ENCODE measurements around the gene PTPN11. TPM values are rescaled to one million over a fixed set of nuclear protein-coding genes. Genes with fewer than 3 reads are reported as not detected.
"Not testable (repeated sequence)": the region's sequence is repeated elsewhere in the genome, so short reads cannot be mapped to it uniquely, and the experiment has no call there.

The PTPN11 gene
- total RNA-seq, 2 experiments from 2014 or later = 44.6 to 46.4 TPM

DNA sequence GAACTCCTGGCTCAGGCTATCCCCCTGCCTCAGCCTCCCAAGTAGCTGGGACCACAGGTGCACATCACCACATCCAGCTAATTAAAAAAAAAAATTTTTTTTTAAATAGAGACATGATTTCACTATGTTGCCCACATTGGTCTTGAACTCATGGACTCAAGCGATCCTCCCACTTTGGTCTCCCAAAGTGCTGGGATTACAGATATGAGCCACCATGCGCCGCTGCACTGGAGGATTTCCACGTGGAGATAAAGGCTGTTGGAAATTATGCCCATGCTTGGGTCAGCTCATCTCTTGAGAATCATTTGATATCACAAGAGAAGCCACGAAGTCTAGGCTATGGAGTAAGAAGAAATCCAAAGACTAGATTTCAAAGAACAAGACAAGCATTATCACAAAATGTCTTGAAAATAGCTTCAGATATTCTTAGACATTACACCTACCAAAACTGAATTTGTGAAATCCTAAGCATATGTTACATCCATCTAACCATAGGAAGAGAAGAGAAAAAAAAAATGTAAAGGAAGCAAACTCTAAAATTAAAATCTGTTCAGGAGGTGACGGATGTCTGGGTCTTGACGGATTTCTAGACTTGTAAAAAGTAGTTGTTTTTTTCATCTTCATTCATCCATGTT, 99.1 kb downstream of the PTPN11 start:
- H3K9me3 Mint-ChIP-seq = no peaks in the 10 kb centered on the region
- CTCF ChIA-PET = no interaction called here
- intact Hi-C loops (cut with DNase I, micrococcal nuclease) = no loop called here

GRCh38 chr12:112518365-112518735, 99.6 kb downstream of the PTPN11 start:
- ChIA-PET CTCF (interaction anchor here (0.7 kb wide), 1 partner anchor 13 kb away, joined by 3 read pairs; no protein-coding TSS in a partner anchor), POLR2A (no interaction called here)
- no peaks in the 10 kb centered on the region for H3K4me1 Mint-ChIP-seq (ENCODE audit: low read depth)
- no peaks in the 10 kb centered on the region for H3K27me3 Mint-ChIP-seq
- Histone ChIP-seq H3K4me3 (ENCODE audit: low read length) (no peak overlapping the region), H3K27ac (ENCODE audit: low read depth in 1 of 2, low read length in 2 of 2) (no peak overlapping the region), H3K27me3 (ENCODE audit: control insufficient read depth in 1 of 2, insufficient read depth in 2 of 2, low read length in 2 of 2) (no peaks in the 10 kb centered on the region), H3K9me3 (ENCODE audit: control insufficient read depth in 1 of 2, insufficient read depth in 1 of 2, low read length in 2 of 2) (no peaks in the 10 kb centered on the region), H3K36me3 (ENCODE audit: insufficient read depth, low read length) (no peaks in the 10 kb centered on the region), H3K4me1 (ENCODE audit: insufficient read depth, low read length) (no peaks in the 10 kb centered on the region)
- TF ChIP-seq CTCF (IDR thresholded peaks at IDR 0.05) = no peak
- no peak for DNase-seq
- ATAC-seq (ENCODE audit: poor library complexity) = no peak
- H3K27ac Mint-ChIP-seq = no peak overlapping the region
- H3K4me3 Mint-ChIP-seq = no peak overlapping the region
- no peaks in the 10 kb centered on the region for H3K9me3 Mint-ChIP-seq
- H3K36me3 Mint-ChIP-seq (ENCODE audit: low read depth) = no peaks in the 10 kb centered on the region
- intact Hi-C loops (cut with DNase I, micrococcal nuclease) = no loop called here

More for the DNA sequence above, 99.1 kb downstream of the PTPN11 start:
- H3K4me1 Mint-ChIP-seq (ENCODE audit: low read depth) = no peaks in the 10 kb centered on the region
- Histone ChIP-seq H3K36me3 (ENCODE audit: insufficient read depth, low read length) (no peaks in the 10 kb centered on the region), H3K27me3 (ENCODE audit: control insufficient read depth in 1 of 2, insufficient read depth in 2 of 2, low read length in 2 of 2) (no peaks in the 10 kb centered on the region), H3K4me1 (ENCODE audit: insufficient read depth, low read length) (no peaks in the 10 kb centered on the region), H3K9me3 (ENCODE audit: control insufficient read depth in 1 of 2, insufficient read depth in 1 of 2, low read length in 2 of 2) (no peaks in the 10 kb centered on the region), H3K27ac (ENCODE audit: low read depth in 1 of 2, low read length in 2 of 2) (no peak overlapping the region), H3K4me3 (ENCODE audit: low read length) (no peak overlapping the region)
- no peak overlapping the region for H3K4me3 Mint-ChIP-seq
- no peak for TF ChIP-seq CTCF (IDR thresholded peaks at IDR 0.05)
- DNase-seq = no peak
- no peaks in the 10 kb centered on the region for H3K27me3 Mint-ChIP-seq
- no peaks in the 10 kb centered on the region for H3K36me3 Mint-ChIP-seq (ENCODE audit: low read depth)
- POLR2A ChIA-PET = no interaction called here
- no peak overlapping the region for H3K27ac Mint-ChIP-seq
- ATAC-seq (ENCODE audit: poor library complexity) = no peak

GRCh38 chr12:112519841-112520340, 101.1 kb downstream of the PTPN11 start:
- H3K36me3 Mint-ChIP-seq (ENCODE audit: low read depth) = not testable (repeated sequence)

GRCh38 chr12:112523856-112524255, 105.1 kb downstream of the PTPN11 start:
- ChIA-PET CTCF (no interaction called here), POLR2A (no interaction called here)
- DNase-seq (no peak), ATAC-seq (ENCODE audit: poor library complexity) (no peak)
- intact Hi-C loops (cut with DNase I, micrococcal nuclease) = no loop called here
- no peak for TF ChIP-seq CTCF (IDR thresholded peaks at IDR 0.05)
- no peak overlapping the region for H3K4me3 ChIP-seq (ENCODE audit: low read length)
- H3K27me3 Mint-ChIP-seq = no peaks in the 10 kb centered on the region
- no peak overlapping the region for H3K4me3 Mint-ChIP-seq
- no peak overlapping the region for H3K27ac Mint-ChIP-seq
- no peaks in the 10 kb centered on the region for H3K4me1 ChIP-seq (ENCODE audit: insufficient read depth, low read length)
- H3K4me1 Mint-ChIP-seq (ENCODE audit: low read depth) = no peaks in the 10 kb centered on the region
- H3K27ac ChIP-seq (ENCODE audit: low read depth in 1 of 2, low read length in 2 of 2) = no peak overlapping the region
- no peaks in the 10 kb centered on the region for H3K36me3 ChIP-seq (ENCODE audit: insufficient read depth, low read length)
- H3K9me3 ChIP-seq (ENCODE audit: control insufficient read depth in 1 of 2, insufficient read depth in 1 of 2, low read length in 2 of 2) = no peaks in the 10 kb centered on the region
- H3K9me3 Mint-ChIP-seq = no peaks in the 10 kb centered on the region
- H3K27me3 ChIP-seq (ENCODE audit: control insufficient read depth in 1 of 2, insufficient read depth in 2 of 2, low read length in 2 of 2) = no peaks in the 10 kb centered on the region
- H3K36me3 Mint-ChIP-seq (ENCODE audit: low read depth) = no peaks in the 10 kb centered on the region

More at GRCh38 chr12:112519841-112520340, 101.1 kb downstream of the PTPN11 start:
- H3K27me3 ChIP-seq (ENCODE audit: control insufficient read depth in 1 of 2, insufficient read depth in 2 of 2, low read length in 2 of 2); H3K27me3 Mint-ChIP-seq; H3K4me3 Mint-ChIP-seq; ATAC-seq (ENCODE audit: poor library complexity); DNase-seq; POLR2A ChIA-PET; H3K4me1 ChIP-seq (ENCODE audit: insufficient read depth, low read length); H3K27ac ChIP-seq (ENCODE audit: low read depth in 1 of 2, low read length in 2 of 2); H3K4me1 Mint-ChIP-seq (ENCODE audit: low read depth); H3K9me3 Mint-ChIP-seq; intact Hi-C loops (cut with DNase I, micrococcal nuclease); H3K4me3 ChIP-seq (ENCODE audit: low read length); CTCF ChIA-PET; H3K9me3 ChIP-seq (ENCODE audit: control insufficient read depth in 1 of 2, insufficient read depth in 1 of 2, low read length in 2 of 2); H3K36me3 ChIP-seq (ENCODE audit: insufficient read depth, low read length); H3K27ac Mint-ChIP-seq: not testable (repeated sequence)

All from CD4-positive, alpha-beta T cell (primary cell).